Endodermal cell (in vitro differentiated cells): ENCODE measurements around the gene MYL3. TPM values are rescaled to one million over a fixed set of nuclear protein-coding genes. Genes with fewer than 3 reads are reported as not detected.

ENCODE experiments used
- DNase-seq: peaks from one replicate; pipeline ENCODE4 v3.0.0-alpha.2; 2017
- H3K27ac ChIP-seq: 2 replicates; pipeline ENCODE4 v1.5.1; 2013; ENCODE audit warnings: mild to moderate bottlenecking, low read depth, low read length, moderate library complexity
- H3K27me3 ChIP-seq: 2 replicates; pipeline ENCODE4 v1.6.1; 2013; ENCODE audit warnings: mild to moderate bottlenecking, low read length, moderate library complexity; ENCODE audit not compliant: insufficient read depth, control insufficient read depth, poor library complexity, severe bottlenecking
- H3K36me3 ChIP-seq: 2 replicates; pipeline ENCODE4 v1.7.0; 2013; ENCODE audit warnings: mild to moderate bottlenecking, low read length, moderate library complexity; ENCODE audit not compliant: control insufficient read depth, insufficient read depth
- H3K4me1 ChIP-seq: one replicate; pipeline ENCODE4 v1.7.0; 2013; ENCODE audit warnings: low read length; ENCODE audit not compliant: control insufficient read depth, insufficient read depth
- H3K4me3 ChIP-seq: 2 replicates; pipeline ENCODE4 v1.5.1; 2013; ENCODE audit warnings: mild to moderate bottlenecking, low read length, moderate library complexity
- H3K9ac ChIP-seq: 2 replicates; pipeline ENCODE4 v1.6.1; 2013; ENCODE audit warnings: mild to moderate bottlenecking, low read length, moderate library complexity; ENCODE audit not compliant: poor library complexity, severe bottlenecking; ENCODE audit errors: extremely low read depth
- H3K9me3 ChIP-seq: 2 replicates; pipeline ENCODE4 v1.6.1; 2013; ENCODE audit warnings: mild to moderate bottlenecking, low read length, moderate library complexity; ENCODE audit not compliant: control insufficient read depth
- H3K27ac Mint-ChIP-seq: 2 replicates; pipeline ENCODE4 v1.8.0; 2020; ENCODE audit warnings: mixed read lengths
- H3K27me3 Mint-ChIP-seq: 2 replicates; pipeline ENCODE4 v1.8.0; 2021; ENCODE audit warnings: mild to moderate bottlenecking, mixed read lengths; ENCODE audit not compliant: insufficient read depth
- H3K36me3 Mint-ChIP-seq: 2 replicates; pipeline ENCODE4 v1.8.0; 2020; ENCODE audit warnings: low read depth, mixed read lengths
- H3K4me1 Mint-ChIP-seq: 2 replicates; pipeline ENCODE4 v1.8.0; 2020; ENCODE audit warnings: mixed read lengths
- H3K4me3 Mint-ChIP-seq: 2 replicates; pipeline ENCODE4 v1.8.0; 2020; ENCODE audit warnings: mild to moderate bottlenecking, moderate library complexity, mixed read lengths
- H3K9me3 Mint-ChIP-seq: 2 replicates; pipeline ENCODE4 v1.8.0; 2020; ENCODE audit warnings: mild to moderate bottlenecking, mixed read lengths
- WGBS, 2 experiments: methylation state at CpG; one replicate each; pipeline versions ENCODE4 v1.1.5 to v1.1.7; 2013; ENCODE audit warnings: missing lambda C conversion rate in 2 of 2, mixed read lengths in 1 of 2; ENCODE audit not compliant: insufficient coverage in 1 of 2, insufficient read length in 1 of 2; 5-methylcytosine and 5-hydroxymethylcytosine counted together
- total RNA-seq, 2 donors: library from RNA; stranded (reverse); fragmentation: NEBNext Ultra II Directional in 1 of 2; extraction: Animal tissue kit (Norgen Biotek cat#: 25700) in 1 of 2; gene quantifications; 2 replicates in 1 of 2; 3 replicates in 1 of 2; pipeline ENCODE4 v1.2.1, GENCODE V29; 2021
- TF ChIP-seq, protein P1 (sequence below): fragments of 200-600 bp; sonication (generic); conservative IDR thresholded peaks from 2 replicates; pipeline ENCODE4 v1.5.0; 2021; ENCODE audit warnings: antibody characterized with exemption, mild to moderate bottlenecking

Gene MYL3
- total RNA-seq, 2 donors from 2014 or later, result 1.6 to 2.3 TPM

DNA sequence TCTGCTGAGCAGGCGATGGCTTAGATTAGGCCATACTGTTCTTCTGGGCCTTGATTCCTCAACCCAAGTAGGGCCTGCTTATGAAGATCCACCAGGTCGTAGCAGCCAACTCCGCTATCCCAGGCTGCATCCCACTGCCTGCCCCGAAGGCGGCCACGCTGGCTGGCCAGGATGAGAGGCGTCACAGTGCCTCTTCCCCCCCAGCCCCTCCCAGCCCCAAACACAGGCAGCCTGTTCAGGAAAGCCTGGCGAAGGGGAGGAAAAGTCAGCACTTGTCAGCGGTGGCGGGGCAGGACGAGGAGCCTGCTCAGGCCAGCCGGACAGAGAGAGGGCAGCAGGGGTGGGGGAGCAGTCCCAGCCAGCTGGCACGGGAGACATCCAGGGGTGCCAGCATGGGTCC lies 25.5 kb upstream of the MYL3 start:
- Histone ChIP-seq H3K36me3 (no peaks in the 10 kb centered on the region), H3K27me3 (peaks cover 57% of the 10 kb centered on the region), H3K4me1 (peaks cover 5% of the 10 kb centered on the region), H3K9ac (no peak overlapping the region), H3K4me3 (no peak overlapping the region), H3K27ac (no peak overlapping the region), H3K9me3 (no peaks in the 10 kb centered on the region)
- Mint-ChIP-seq H3K9me3 (no peaks in the 10 kb centered on the region), H3K36me3 (no peaks in the 10 kb centered on the region), H3K4me3 (no peak overlapping the region), H3K27ac (no peak overlapping the region), H3K4me1 (peaks cover 13% of the 10 kb centered on the region), H3K27me3 (peaks cover 96% of the 10 kb centered on the region)
- WGBS, 2 experiments, result 78 to 81% methylated on average over 2 to 13 of the region's 13 CpGs
- peak; percentile 61 for DNase-seq
- TF ChIP-seq, protein P1, sequence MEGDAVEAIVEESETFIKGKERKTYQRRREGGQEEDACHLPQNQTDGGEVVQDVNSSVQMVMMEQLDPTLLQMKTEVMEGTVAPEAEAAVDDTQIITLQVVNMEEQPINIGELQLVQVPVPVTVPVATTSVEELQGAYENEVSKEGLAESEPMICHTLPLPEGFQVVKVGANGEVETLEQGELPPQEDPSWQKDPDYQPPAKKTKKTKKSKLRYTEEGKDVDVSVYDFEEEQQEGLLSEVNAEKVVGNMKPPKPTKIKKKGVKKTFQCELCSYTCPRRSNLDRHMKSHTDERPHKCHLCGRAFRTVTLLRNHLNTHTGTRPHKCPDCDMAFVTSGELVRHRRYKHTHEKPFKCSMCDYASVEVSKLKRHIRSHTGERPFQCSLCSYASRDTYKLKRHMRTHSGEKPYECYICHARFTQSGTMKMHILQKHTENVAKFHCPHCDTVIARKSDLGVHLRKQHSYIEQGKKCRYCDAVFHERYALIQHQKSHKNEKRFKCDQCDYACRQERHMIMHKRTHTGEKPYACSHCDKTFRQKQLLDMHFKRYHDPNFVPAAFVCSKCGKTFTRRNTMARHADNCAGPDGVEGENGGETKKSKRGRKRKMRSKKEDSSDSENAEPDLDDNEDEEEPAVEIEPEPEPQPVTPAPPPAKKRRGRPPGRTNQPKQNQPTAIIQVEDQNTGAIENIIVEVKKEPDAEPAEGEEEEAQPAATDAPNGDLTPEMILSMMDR, result no peak

DNA sequence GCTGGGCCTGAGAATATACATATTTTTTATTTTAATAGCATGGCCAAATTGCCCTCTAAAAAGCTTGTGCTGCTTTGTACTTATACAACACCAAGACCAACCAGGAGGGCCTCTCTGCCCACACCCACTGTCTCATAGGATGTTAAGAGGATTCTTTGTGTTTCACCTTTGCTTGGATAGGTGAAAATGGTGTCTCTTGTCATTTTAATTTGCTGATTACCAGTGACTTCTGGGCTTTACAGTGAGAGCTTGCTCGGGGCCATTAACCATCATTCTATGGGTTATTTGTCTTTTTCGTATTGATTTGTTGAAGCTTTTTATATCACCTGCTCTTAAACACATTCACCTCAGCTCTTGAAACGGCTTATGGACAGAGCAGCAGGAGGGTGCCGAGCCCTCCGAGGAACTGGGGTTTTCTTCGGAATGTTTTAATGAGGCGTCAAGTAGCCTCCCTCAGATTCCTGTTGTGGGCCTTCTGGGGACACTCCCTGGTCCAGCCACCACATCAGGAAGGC lies 24.8 kb upstream of the MYL3 start:
- Mint-ChIP-seq H3K27ac (no peak overlapping the region), H3K4me1 (peaks cover 14% of the 10 kb centered on the region)
- 31 to 39% methylated on average over 3 to 7 of the region's 7 CpGs for WGBS, 2 experiments

DNA sequence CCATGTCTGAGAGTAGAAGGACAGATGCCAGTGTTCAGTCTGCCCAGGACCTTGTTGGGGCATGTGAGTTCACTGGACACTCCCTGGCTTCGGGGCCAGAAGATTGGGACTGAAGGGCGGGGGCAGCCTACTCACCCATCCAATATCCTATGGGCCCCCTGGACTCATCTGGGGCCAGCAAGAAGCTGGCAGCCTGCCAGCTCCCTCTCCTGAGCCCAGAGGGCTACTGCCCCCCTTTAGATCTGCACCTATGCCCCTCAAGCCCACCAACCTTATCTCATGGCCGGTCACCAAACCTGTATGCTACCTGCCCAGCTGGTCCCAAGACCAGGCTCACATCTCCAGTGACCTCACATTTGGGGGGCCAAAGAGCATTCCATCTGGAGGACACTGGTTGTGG lies 22.4 kb upstream of the MYL3 start:
- H3K9ac ChIP-seq, result no peak overlapping the region
- no peaks in the 10 kb centered on the region for H3K9me3 ChIP-seq
- Mint-ChIP-seq H3K4me3 (no peak overlapping the region), H3K27me3 (peaks cover 89% of the 10 kb centered on the region), H3K4me1 (peaks cover 14% of the 10 kb centered on the region), H3K9me3 (no peaks in the 10 kb centered on the region), H3K36me3 (no peaks in the 10 kb centered on the region), H3K27ac (no peak overlapping the region)
- H3K4me1 ChIP-seq, result no peaks in the 10 kb centered on the region
- no peak for DNase-seq
- TF ChIP-seq, protein P1, result no peak
- no peak overlapping the region for H3K27ac ChIP-seq
- H3K27me3 ChIP-seq, result peaks cover 54% of the 10 kb centered on the region
- WGBS, 2 experiments, result 86% methylated on average over 3 of the region's 3 CpGs; no CpG with 5 or more reads in 1 of the 2 experiments
- no peak overlapping the region for H3K4me3 ChIP-seq
- H3K36me3 ChIP-seq, result no peaks in the 10 kb centered on the region

More for the DNA sequence above, 24.8 kb upstream of the MYL3 start:
- TF ChIP-seq, protein P1, result no peak
- no peak overlapping the region for H3K4me3 Mint-ChIP-seq
- peaks cover 93% of the 10 kb centered on the region for H3K27me3 Mint-ChIP-seq
- Histone ChIP-seq H3K9ac (no peak overlapping the region), H3K9me3 (no peaks in the 10 kb centered on the region), H3K4me3 (no peak overlapping the region), H3K27me3 (peaks cover 55% of the 10 kb centered on the region), H3K36me3 (no peaks in the 10 kb centered on the region), H3K27ac (no peak overlapping the region), H3K4me1 (peaks cover 5% of the 10 kb centered on the region)
- DNase-seq, result peak; percentile 87
- H3K36me3 Mint-ChIP-seq, result no peaks in the 10 kb centered on the region
- H3K9me3 Mint-ChIP-seq, result no peaks in the 10 kb centered on the region
